Lung (tissue), 12 donors: ENCODE measurements around the gene PSMC2. TPM values are rescaled to one million over a fixed set of nuclear protein-coding genes. Genes with fewer than 3 reads are reported as not detected.

Experiments
- ATAC-seq: fragments of 200-7000 bp; cut with Tn5 transposase; one replicate; pipeline ENCODE4 v1.9.1; 2020; ENCODE audit warnings: moderate number of reproducible peaks; ENCODE audit not compliant: insufficient read depth, low FRiP score
- DNase-seq, 3 donors: peaks; one replicate each; pipeline ENCODE4 v3.0.0-alpha.2; 2013 to 2017
- H3K27ac ChIP-seq, 2 donors: one replicate each; pipeline ENCODE4 v1.5.1; 2013; ENCODE audit warnings: mild to moderate bottlenecking in 2 of 2, moderate library complexity in 2 of 2, control low read depth in 1 of 2, inconsistent platforms in 1 of 2, low read depth in 1 of 2, low read length in 1 of 2
- H3K27me3 ChIP-seq, 3 donors: one replicate each; pipeline ENCODE4 v1.5.1; 2013; ENCODE audit warnings: low read length in 2 of 3; ENCODE audit not compliant: control insufficient read depth in 3 of 3, insufficient read depth in 3 of 3
- H3K36me3 ChIP-seq, 4 donors: one replicate each; pipeline ENCODE4 v1.5.1; 2013; ENCODE audit warnings: low read length in 4 of 4, mild to moderate bottlenecking in 1 of 4, moderate library complexity in 1 of 4; ENCODE audit not compliant: control insufficient read depth in 4 of 4, insufficient read depth in 4 of 4
- H3K4me1 ChIP-seq, 5 donors: one replicate each; pipeline ENCODE4 v1.5.1; 2013; ENCODE audit warnings: low read length in 5 of 5, mild to moderate bottlenecking in 2 of 5, moderate library complexity in 1 of 5; ENCODE audit not compliant: control insufficient read depth in 5 of 5, insufficient read depth in 5 of 5
- H3K4me3 ChIP-seq: one replicate; pipeline ENCODE4 v1.5.1; 2013; ENCODE audit warnings: mild to moderate bottlenecking, control low read depth, moderate library complexity
- H3K9ac ChIP-seq, 2 donors: one replicate each; pipeline ENCODE4 v1.5.1; 2013; ENCODE audit warnings: low read length in 2 of 2, control low read depth in 1 of 2; ENCODE audit not compliant: insufficient read depth in 1 of 2
- H3K9me3 ChIP-seq, 4 donors: one replicate each; pipeline ENCODE4 v1.5.1; 2013; ENCODE audit warnings: low read length in 3 of 4, mild to moderate bottlenecking in 1 of 4, moderate library complexity in 1 of 4; ENCODE audit not compliant: control insufficient read depth in 4 of 4, insufficient read depth in 3 of 4
- WGBS, 2 donors: extraction: QIAGEN DNeasy Blood & Tissue Kit; methylation state at CpG; one replicate each; pipeline ENCODE4 v1.1.7; 2013; 5-methylcytosine and 5-hydroxymethylcytosine counted together
- polyA plus RNA-seq, 2 donors: library from polyadenylated mRNA; stranded (reverse); fragments of 200-250 nt; gene quantifications; one replicate each; pipeline ENCODE4 v1.2.1, GENCODE V29; 2013
- total RNA-seq, 2 donors: library from RNA; depleted of rRNA in 1 of 2; stranded (reverse); fragments of >200 nt in 1 of 2; gene quantifications; one replicate each; pipeline ENCODE4 v1.2.1, GENCODE V29; 2014 to 2021
- TF ChIP-seq, protein P1 (sequence below): IDR thresholded peaks from 2 replicates; pipeline ENCODE4 v1.5.1; 2012; ENCODE audit warnings: mild to moderate bottlenecking; ENCODE audit errors: control extremely low read depth, extremely low read depth
- donor health status: control.
- donor health status: control.
- donor health status: Bipolar disorder and iron deficiency.
- donor health status: healthy.
- donor health status: DM: yes; HTN: yes; CAD: no.

The PSMC2 gene
- total and polyA plus RNA-seq, 4 donors: 68.8 to 157 (median 100) TPM

- Histone ChIP-seq H3K9me3 (no peaks in the 10 kb centered on the region), H3K4me3 (peak overlapping the region; percentile 90), H3K36me3 (peaks cover 3 to 16% (median 10%) of the 10 kb centered on the region in 4 donors), H3K27ac (peak overlapping the region; percentile 77 to 90), H3K27me3 (no peaks in the 10 kb centered on the region), H3K9ac (peak overlapping the region; percentile 82 to 86), H3K4me1 (peaks cover 0 to 25% (median 3%) of the 10 kb centered on the region in 5 donors)
- peak; percentile 8 for ATAC-seq
- TF ChIP-seq, protein P1, sequence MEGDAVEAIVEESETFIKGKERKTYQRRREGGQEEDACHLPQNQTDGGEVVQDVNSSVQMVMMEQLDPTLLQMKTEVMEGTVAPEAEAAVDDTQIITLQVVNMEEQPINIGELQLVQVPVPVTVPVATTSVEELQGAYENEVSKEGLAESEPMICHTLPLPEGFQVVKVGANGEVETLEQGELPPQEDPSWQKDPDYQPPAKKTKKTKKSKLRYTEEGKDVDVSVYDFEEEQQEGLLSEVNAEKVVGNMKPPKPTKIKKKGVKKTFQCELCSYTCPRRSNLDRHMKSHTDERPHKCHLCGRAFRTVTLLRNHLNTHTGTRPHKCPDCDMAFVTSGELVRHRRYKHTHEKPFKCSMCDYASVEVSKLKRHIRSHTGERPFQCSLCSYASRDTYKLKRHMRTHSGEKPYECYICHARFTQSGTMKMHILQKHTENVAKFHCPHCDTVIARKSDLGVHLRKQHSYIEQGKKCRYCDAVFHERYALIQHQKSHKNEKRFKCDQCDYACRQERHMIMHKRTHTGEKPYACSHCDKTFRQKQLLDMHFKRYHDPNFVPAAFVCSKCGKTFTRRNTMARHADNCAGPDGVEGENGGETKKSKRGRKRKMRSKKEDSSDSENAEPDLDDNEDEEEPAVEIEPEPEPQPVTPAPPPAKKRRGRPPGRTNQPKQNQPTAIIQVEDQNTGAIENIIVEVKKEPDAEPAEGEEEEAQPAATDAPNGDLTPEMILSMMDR: no peak
- WGBS, 2 donors: 1% methylated on average over 26 of the region's 26 CpGs
- DNase-seq: peak; percentile 32 to 54 (median 51)
Measured at GRCh38 chr7:103343758-103344452, 3.5 kb upstream of the PSMC2 start.

GRCh38 chr7:103344453-103345149 lies 2.8 kb upstream of the PSMC2 start, which contains the start of gene DNAJC2:
DNAJC2 (minus strand) TSS chr7:103344767; CDS start chr7:103344622, 145 bp downstream.
- DNase-seq (peak; percentile 90 to 96 (median 95)), ATAC-seq (peak; percentile 91)
- Histone ChIP-seq H3K4me1 (peaks cover 0 to 32% (median 3%) of the 10 kb centered on the region in 5 donors), H3K4me3 (peak within 1 kb of the TSS; percentile 90), H3K27ac (peak within 1 kb of the TSS; percentile 77 to 90), H3K36me3 (peaks cover 3 to 11% (median 10%) of the 10 kb centered on the region in 4 donors), H3K27me3 (no peaks in the 10 kb centered on the region), H3K9me3 (no peaks in the 10 kb centered on the region), H3K9ac (peak within 1 kb of the TSS; percentile 82 to 86)
- TF ChIP-seq, protein P1: no peak
- 9% methylated on average over 43 of the region's 43 CpGs for WGBS, 2 donors

GRCh38 chr7:103346396-103346795 lies 1.0 kb upstream of the PSMC2 start:
- no peak overlapping the region for H3K4me3 ChIP-seq
- peaks cover 0 to 37% (median 13%) of the 10 kb centered on the region in 5 donors for H3K4me1 ChIP-seq
- H3K36me3 ChIP-seq: peaks cover 0 to 10% (median 4%) of the 10 kb centered on the region in 4 donors
- TF ChIP-seq, protein P1: no peak
- no peak overlapping the region for H3K27ac ChIP-seq
- WGBS, 2 donors: 85 to 90% methylated on average over 5 of the region's 5 CpGs
- no peaks in the 10 kb centered on the region for H3K9me3 ChIP-seq
- ATAC-seq: no peak
- no peak overlapping the region for H3K9ac ChIP-seq
- no peaks in the 10 kb centered on the region for H3K27me3 ChIP-seq
- DNase-seq: no peak
